Measurements from ENCODE around the gene SLBP. TPM values are rescaled to one million over a fixed set of nuclear protein-coding genes. Genes with fewer than 3 reads are reported as not detected.

Gene SLBP
- total RNA-seq, 2 donors from 2014 or later: 29.8 to 30.5 TPM

GRCh38 chr4:1722551-1723118 is 10.5 kb upstream of the SLBP start:
- ATAC-seq (ENCODE audit: insufficient number of reproducible peaks, low FRiP score, low read depth) (no peak), DNase-seq (ENCODE audit: low spot score) (no peak)
- peak overlapping the region in 1 of 2 donors; percentile 35 for H3K27ac ChIP-seq
- no peaks in the 10 kb centered on the region for H3K9me3 ChIP-seq
- TF ChIP-seq CTCF (IDR thresholded peaks at IDR 0.05): no peak
- no peaks in the 10 kb centered on the region for H3K27me3 ChIP-seq (replicated peaks; ENCODE audit: insufficient read depth)
- peaks cover 7% of the 10 kb centered on the region for H3K36me3 ChIP-seq
- H3K4me3 ChIP-seq: peak overlapping the region; percentile 4
- peaks cover 14 to 29% of the 10 kb centered on the region in 2 donors for H3K4me1 ChIP-seq (ENCODE audit: control insufficient read depth in 1 of 2, low read depth in 2 of 2)

GRCh38 chr4:1721666-1722550 is 9.8 kb upstream of the SLBP start:
- no peak for DNase-seq (ENCODE audit: low spot score)

GRCh38 chr4:1721003-1721665 is 9.0 kb upstream of the SLBP start, which contains the start of the genes TACC3 and TMEM129:
TACC3 (plus strand) TSS chr4:1721521; CDS start chr4:1723422, 1,901 bp downstream.
TMEM129 (minus strand) TSS chr4:1721323; CDS start chr4:1720837, 486 bp downstream.
- DNase-seq (ENCODE audit: low spot score) (peak; percentile 75), ATAC-seq (ENCODE audit: insufficient number of reproducible peaks, low FRiP score, low read depth) (peak; percentile 91)
- Histone ChIP-seq H3K27ac (peak within 1 kb of the TSS; percentile 92 to 95), H3K4me3 (peak within 1 kb of the TSS; percentile 73), H3K36me3 (peaks cover 12% of the 10 kb centered on the region), H3K4me1 (ENCODE audit: control insufficient read depth in 1 of 2, low read depth in 2 of 2) (peaks cover 14 to 29% of the 10 kb centered on the region in 2 donors), H3K27me3 (replicated peaks; ENCODE audit: insufficient read depth) (no peaks in the 10 kb centered on the region), H3K9me3 (no peaks in the 10 kb centered on the region)
- TF ChIP-seq CTCF (IDR thresholded peaks at IDR 0.05): no peak

More at GRCh38 chr4:1721666-1722550, 9.8 kb upstream of the SLBP start:
- peak overlapping the region; percentile 73 for H3K4me3 ChIP-seq
- peaks cover 14 to 29% of the 10 kb centered on the region in 2 donors for H3K4me1 ChIP-seq (ENCODE audit: control insufficient read depth in 1 of 2, low read depth in 2 of 2)
- peaks cover 12% of the 10 kb centered on the region for H3K36me3 ChIP-seq
- no peak for TF ChIP-seq CTCF (IDR thresholded peaks at IDR 0.05)
- H3K27ac ChIP-seq: peak overlapping the region in 1 of 2 donors; percentile 35
- H3K9me3 ChIP-seq: no peaks in the 10 kb centered on the region
- no peaks in the 10 kb centered on the region for H3K27me3 ChIP-seq (replicated peaks; ENCODE audit: insufficient read depth)
- ATAC-seq (ENCODE audit: insufficient number of reproducible peaks, low FRiP score, low read depth): no peak

GRCh38 chr4:1720163-1720983 is 8.3 kb upstream of the SLBP start:
- Histone ChIP-seq H3K4me3 (peak overlapping the region; percentile 73), H3K36me3 (peaks cover 12% of the 10 kb centered on the region), H3K9me3 (no peaks in the 10 kb centered on the region), H3K27ac (peak overlapping the region; percentile 92 to 95), H3K4me1 (ENCODE audit: control insufficient read depth in 1 of 2, low read depth in 2 of 2) (peaks cover 14 to 29% of the 10 kb centered on the region in 2 donors), H3K27me3 (replicated peaks; ENCODE audit: insufficient read depth) (no peaks in the 10 kb centered on the region)
- no peak for ATAC-seq (ENCODE audit: insufficient number of reproducible peaks, low FRiP score, low read depth)
- no peak for TF ChIP-seq CTCF (IDR thresholded peaks at IDR 0.05)
- no peak for DNase-seq (ENCODE audit: low spot score)
